Stimulated activated CD4-positive, alpha-beta T cell treated with anti-CD3 and anti-CD28 coated beads, Interleukin-12 subunit alpha, Interleukin-12 subunit beta, amount 100 ng/mL, for 24 hours (primary cell): ENCODE data around the gene PRKAR2A.
"Not testable (repeated sequence)": the region's sequence is repeated elsewhere in the genome, so short reads cannot be mapped to it uniquely, and the experiment has no call there.

ENCODE experiments used
- DNase-seq, 2 experiments: peaks; one replicate each; pipeline ENCODE4 v3.0.0-alpha.2; 2020; ENCODE audit warnings: low read depth in 2 of 2

The PRKAR2A gene

DNA sequence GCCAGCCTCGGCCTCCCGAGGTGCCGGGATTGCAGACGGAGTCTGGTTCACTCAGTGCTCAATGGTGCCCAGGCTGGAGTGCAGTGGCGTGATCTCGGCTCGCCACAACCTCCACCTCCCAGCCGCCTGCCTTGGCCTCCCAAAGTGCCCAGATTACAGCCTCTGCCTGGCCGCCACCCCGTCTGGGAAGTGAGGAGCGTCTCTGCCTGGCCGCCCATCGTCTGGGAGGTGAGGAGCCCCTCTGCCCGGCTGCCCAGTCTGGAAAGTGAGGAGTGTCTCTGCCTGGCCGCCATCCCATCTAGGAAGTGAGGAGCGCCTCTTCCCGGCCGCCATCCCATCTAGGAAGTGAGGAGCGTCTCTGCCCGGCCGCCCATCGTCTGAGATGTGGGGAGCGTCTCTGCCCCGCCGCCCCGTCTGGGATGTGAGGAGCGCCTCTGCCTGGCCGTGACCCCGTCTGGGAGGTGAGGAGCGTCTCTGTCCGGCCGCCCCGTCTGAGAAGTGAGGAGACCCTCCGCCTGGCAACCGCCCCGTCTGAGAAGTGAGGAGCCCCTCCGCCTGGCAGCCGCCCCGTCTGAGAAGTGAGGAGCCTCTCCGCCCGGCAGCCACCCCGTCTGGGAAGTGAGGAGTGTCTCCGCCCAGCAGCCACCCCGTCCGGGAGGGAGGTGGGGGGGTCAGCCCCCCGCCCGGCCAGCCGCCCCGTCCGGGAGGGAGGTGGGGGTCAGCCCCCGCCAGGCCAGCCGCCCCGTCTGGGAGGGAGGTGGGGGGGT lies 113.7 kb downstream of the PRKAR2A start:
- DNase-seq, result not testable (repeated sequence)

DNA sequence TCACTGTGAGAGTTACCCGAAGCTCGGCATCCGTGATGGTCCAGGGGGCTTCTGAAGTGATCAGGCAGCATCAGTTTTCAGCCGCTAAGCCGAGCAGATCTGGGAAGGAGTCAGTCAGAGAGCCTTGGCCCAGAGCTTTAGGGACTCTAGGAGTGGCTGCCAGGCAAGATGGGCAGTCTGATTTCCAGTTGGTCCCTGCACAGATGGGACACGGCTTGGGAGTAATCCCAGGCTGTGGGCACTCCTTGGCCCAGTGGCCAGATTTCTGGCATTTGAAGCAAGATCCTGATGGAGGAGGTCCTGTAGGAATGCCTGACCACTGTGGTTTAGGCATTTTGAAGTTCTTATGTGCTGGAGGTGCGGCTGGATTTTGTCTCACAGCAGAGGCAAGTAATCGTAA lies 120.2 kb downstream of the PRKAR2A start:
- DNase-seq, result no peak

GRCh38 chr3:48725185-48725855 lies 122.4 kb downstream of the PRKAR2A start:
- DNase-seq, result not testable (repeated sequence)

GRCh38 chr3:48723725-48724124 lies 123.9 kb downstream of the PRKAR2A start:
- DNase-seq, result no peak

DNA sequence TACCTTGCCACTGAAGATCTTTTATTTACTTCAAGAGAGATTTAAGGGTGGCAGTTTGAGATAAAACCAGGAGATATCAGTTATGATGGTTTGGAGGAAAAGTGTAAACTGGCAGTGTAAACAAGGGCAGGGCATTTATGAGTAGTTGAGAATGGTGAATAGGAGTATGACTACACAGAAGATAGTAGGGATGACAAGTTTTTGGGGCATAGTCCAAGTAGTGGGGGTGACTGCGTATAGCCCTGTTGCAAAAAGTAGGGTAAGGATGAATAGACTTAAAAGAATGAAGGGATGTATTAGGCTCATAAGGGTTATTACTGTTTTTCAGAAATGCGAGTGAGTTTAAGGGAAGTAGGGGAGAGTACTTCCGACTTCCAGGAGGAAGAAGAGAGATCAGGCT lies 124.4 kb downstream of the PRKAR2A start:
- DNase-seq, result not testable (repeated sequence)

- DNase-seq, result peak; percentile 96 to 100
These were observed 130.5 kb downstream of the PRKAR2A start, which contains the start of gene IP6K2 for GRCh38 chr3:48716982-48717746. TSS of gene IP6K2 (minus strand) at chr3:48717221. CDS start at chr3:48695291, 21,930 bp downstream.

- DNase-seq, result peak in 1 of 2 experiments; percentile 4
These were observed 131.1 kb downstream of the PRKAR2A start for GRCh38 chr3:48716508-48716981.

- no peak for DNase-seq
These were observed 132.4 kb downstream of the PRKAR2A start for GRCh38 chr3:48715174-48715800.

DNA sequence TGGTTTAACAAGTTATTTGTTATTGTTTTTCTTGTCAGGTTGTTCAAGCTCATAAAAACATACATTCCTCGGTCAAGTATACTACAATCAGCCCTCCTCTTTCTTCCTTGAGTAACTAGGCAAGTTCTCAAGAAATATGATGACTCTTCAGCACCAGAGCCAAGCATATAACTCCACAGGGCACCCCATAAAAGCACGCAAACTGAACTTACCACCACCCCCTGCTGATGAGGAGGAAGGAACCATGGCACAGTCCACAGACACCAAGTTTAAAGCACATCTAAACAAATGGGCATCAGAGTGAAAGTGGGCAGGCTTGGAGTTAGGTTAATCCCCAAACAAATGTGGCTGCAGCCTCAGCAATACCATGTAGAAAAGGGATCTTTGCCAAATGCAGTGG lies 135.9 kb downstream of the PRKAR2A start:
- DNase-seq, result no peak

DNA sequence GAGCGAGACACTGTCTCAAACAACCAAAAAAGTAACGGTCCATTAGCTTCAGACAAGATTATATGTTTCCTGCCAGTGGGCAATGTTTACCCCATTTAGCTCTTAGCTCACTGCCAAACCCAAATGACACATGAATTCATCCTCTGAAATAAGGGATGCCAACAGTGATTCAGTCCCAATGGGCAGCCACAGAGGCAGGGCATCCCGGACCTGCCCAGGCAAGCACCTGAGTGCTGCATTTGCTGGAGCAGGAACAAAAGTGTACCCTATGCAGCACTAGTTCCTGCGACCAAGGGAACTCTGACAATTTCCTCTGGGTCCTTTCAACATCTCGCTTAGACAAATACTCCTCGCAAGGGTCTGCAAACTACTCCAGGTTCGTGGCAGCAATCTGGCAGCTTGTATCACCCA lies 138.6 kb downstream of the PRKAR2A start:
- no peak for DNase-seq

- no peak for DNase-seq
These were observed 139.2 kb downstream of the PRKAR2A start for GRCh38 chr3:48708481-48708889.

DNA sequence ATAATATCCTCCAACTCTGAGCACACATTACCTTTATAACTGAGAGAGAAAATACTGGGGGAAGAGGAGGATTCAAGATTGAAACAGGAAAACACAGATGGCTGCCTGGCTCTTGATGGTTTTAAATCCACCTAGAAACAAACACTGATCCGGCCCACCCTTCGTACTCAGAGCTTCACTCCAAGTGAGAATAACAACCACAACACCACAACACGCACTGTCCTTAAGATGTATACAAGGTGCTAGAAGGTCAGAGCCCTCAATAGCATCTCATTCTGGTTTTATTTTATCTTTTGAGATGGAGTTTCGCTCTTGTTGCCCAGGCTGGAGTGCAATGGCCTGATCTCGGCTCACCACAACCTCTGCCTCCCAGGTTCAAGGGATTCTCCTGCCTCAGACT lies 140.5 kb downstream of the PRKAR2A start:
- no peak for DNase-seq

DNA sequence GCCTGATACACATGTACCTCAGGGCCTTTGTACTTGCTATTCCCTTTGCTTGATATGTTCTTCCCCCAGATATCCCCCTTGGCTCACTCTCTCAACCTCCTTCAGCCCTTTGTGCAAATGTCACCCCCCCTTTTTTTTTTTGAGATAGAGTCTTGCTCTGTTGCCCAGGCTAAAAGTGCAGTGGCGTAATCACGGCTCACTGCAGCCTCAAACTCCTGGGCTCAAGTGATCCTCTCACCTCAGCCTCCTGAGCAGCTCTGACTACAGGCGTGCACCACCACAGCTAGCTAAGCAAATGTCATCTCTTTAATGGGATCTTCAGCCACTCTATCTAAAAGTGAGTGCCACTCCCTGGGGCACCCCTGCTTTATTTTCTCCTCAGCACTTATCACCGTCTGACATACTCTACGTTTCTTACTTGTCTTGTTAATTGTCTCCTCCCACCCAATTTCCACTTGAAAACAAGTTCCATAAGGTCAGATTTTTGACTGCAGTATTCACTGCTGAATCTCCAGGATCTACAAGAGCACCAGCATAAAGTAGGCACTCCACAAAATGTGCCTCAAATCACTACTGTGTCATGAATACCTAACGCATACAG lies 145.3 kb downstream of the PRKAR2A start:
- DNase-seq, result no peak

DNA sequence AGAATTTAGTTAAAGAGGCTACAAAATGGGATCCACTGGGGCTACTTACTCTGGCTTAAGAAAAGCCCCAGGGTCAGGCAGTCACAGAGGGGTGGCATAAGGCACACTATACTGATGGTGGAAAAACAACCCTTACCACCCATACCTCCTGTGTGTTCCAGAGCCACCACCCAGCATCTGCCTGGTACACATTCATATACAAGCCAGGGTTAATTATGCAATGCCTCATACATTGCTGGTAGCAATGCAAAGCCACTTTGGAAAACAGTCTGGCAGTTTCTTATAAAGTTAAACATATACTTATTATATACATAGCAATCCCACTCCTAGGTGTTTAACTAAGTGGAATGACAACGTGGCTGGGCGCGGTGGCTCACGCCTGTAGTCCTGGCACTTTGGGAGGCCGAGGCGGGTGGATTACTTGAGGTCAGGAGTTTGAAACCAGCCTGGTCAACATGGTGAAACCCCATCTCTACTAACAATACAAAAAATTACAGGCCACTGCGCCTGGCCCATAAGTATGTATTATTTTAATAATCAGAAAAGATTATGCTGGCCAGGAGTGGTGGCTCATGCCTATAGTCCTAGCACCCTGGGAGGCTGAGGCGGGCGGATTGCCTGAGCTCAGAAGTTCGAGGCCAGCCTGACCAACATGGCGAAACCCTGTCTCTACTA lies 146.8 kb downstream of the PRKAR2A start:
- no peak for DNase-seq

- DNase-seq, result no peak
These were observed 148.8 kb downstream of the PRKAR2A start for GRCh38 chr3:48698891-48699290.

- no peak for DNase-seq
These were observed 149.7 kb downstream of the PRKAR2A start for GRCh38 chr3:48697952-48698351.

GRCh38 chr3:48696601-48697000 lies 151.1 kb downstream of the PRKAR2A start:
- no peak for DNase-seq
